ENCODE measurements around the gene LAPTM4A. TPM values are rescaled to one million over a fixed set of nuclear protein-coding genes. Genes with fewer than 3 reads are reported as not detected.

LAPTM4A gene
- total RNA-seq, 2 donors from 2014 or later, result 145 TPM

DNA sequence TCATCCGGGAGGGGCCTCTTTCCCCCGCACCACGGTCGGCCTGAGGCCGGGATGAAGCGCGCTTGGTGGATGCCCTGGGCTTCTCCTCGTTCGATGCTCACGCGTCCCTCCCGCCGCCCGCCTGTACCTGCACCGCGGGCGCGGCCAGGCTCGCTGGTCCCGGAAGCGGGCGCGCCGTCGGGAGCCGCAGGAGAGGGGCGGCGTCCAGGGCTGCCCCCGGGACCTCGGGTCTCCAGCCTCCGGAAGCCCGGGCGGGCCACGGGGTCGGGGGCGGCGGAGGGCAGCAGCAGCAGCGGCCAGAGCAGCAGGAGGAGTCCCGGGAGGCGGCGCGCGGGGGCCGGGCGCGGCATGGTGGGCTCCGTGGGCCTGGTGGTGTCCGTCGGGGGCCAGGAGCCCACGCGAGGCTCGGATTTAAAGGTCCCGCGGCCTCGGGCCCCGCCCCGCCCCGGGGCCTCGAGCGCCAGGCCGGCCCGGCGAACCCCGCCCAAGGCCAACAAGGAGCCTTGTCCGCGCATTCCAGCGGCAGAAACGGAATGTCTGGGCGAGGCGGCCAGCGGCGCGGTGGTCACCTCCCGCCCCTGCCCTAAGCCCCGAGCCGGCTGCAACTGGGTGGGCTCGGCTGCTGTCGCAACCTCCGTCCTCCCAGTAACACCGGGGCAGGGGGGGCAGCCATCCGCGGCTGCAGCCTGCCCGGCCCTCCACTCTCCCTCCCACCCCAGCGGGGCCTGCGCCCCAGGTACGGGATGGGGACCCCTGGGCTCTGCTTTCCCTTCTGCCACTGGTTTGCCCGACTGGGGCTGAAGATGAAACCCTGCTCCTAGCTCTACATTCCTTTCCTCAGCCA, 38.9 kb downstream of the LAPTM4A start, which contains the start of gene MATN3:
TSS of gene MATN3 (minus strand) at position 387 of the 844 bp plus-strand sequence. CDS start at position 350, 37 bp downstream.
- TF ChIP-seq, protein P1, sequence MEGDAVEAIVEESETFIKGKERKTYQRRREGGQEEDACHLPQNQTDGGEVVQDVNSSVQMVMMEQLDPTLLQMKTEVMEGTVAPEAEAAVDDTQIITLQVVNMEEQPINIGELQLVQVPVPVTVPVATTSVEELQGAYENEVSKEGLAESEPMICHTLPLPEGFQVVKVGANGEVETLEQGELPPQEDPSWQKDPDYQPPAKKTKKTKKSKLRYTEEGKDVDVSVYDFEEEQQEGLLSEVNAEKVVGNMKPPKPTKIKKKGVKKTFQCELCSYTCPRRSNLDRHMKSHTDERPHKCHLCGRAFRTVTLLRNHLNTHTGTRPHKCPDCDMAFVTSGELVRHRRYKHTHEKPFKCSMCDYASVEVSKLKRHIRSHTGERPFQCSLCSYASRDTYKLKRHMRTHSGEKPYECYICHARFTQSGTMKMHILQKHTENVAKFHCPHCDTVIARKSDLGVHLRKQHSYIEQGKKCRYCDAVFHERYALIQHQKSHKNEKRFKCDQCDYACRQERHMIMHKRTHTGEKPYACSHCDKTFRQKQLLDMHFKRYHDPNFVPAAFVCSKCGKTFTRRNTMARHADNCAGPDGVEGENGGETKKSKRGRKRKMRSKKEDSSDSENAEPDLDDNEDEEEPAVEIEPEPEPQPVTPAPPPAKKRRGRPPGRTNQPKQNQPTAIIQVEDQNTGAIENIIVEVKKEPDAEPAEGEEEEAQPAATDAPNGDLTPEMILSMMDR (IDR thresholded peaks at IDR 0.05), result no peak
- no peaks in the 10 kb centered on the region for H3K9me3 ChIP-seq
- peak within 1 kb of the TSS; percentile 56 to 62 for H3K4me3 ChIP-seq
- H3K27ac ChIP-seq, result peak within 1 kb of the TSS; percentile 1 to 51
- H3K4me1 ChIP-seq, result peaks cover 0 to 5% of the 10 kb centered on the region in 2 donors
- H3K36me3 ChIP-seq, result no peaks in the 10 kb centered on the region
- H3K27me3 ChIP-seq, result peaks cover 0 to 3% of the 10 kb centered on the region in 2 donors
- no peak for DNase-seq (ENCODE audit: low spot score)

DNA sequence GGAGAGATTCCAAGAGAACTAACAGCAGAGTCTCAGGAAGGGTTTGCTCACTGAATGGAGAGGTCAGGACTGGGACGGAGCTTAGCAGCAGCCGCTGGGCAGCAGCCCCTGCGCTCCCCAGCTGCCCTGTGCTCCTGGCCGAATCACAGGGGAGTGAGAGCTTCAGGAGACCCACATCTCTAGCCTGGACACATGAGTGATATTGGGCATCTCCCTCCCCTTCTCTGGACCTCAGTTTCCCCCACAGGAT, 39.5 kb downstream of the LAPTM4A start:
- H3K27ac ChIP-seq, result no peak overlapping the region
- H3K4me3 ChIP-seq, result peak overlapping the region; percentile 56 to 62
- H3K4me1 ChIP-seq, result peaks cover 0 to 5% of the 10 kb centered on the region in 2 donors
- H3K9me3 ChIP-seq, result no peaks in the 10 kb centered on the region
- TF ChIP-seq, protein P1 (IDR thresholded peaks at IDR 0.05), result no peak
- H3K36me3 ChIP-seq, result no peaks in the 10 kb centered on the region
- DNase-seq (ENCODE audit: low spot score), result no peak
- peaks cover 0 to 3% of the 10 kb centered on the region in 2 donors for H3K27me3 ChIP-seq

DNA sequence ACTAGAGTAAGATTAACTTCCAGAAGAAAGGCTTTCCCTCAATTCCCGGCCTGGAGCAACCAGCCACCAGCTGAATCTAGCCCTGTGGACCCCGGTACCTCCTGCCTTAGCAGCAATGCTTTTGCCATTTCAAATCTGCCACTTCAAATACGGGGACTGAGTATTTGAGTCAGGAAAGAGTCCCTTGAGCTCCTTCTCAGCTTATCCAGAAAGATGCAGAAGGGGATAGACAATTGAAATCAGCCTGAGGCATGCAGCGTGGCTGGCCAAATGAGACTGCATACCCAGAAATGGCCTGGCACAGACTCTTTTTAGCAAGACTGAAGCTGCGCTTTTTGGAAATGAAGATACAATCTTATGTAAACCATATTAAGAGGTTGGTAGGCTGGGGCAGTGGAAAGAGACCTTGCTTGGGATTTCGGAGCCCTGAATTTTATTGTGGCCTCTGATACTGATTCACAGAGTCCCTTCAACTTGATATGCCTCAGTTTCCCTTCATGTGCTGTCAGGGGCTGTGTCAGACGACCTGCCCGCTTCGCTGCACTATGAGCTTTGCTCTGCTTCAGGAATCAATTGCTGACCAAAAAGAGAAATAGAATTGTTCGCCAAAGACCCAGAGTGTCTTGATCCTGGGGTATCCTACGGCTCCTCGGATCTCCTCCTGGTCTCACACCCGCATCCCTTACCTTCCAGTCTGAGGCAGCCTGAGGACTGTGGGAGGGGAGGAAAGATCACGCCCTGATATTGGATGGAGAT, 40.0 kb downstream of the LAPTM4A start:
- Histone ChIP-seq H3K27me3 (peaks cover 0 to 3% of the 10 kb centered on the region in 2 donors), H3K36me3 (no peaks in the 10 kb centered on the region), H3K4me1 (peaks cover 0 to 5% of the 10 kb centered on the region in 2 donors), H3K4me3 (no peak overlapping the region), H3K27ac (no peak overlapping the region), H3K9me3 (no peaks in the 10 kb centered on the region)
- TF ChIP-seq, protein P1 (IDR thresholded peaks at IDR 0.05), result no peak
- no peak for DNase-seq (ENCODE audit: low spot score)

DNA sequence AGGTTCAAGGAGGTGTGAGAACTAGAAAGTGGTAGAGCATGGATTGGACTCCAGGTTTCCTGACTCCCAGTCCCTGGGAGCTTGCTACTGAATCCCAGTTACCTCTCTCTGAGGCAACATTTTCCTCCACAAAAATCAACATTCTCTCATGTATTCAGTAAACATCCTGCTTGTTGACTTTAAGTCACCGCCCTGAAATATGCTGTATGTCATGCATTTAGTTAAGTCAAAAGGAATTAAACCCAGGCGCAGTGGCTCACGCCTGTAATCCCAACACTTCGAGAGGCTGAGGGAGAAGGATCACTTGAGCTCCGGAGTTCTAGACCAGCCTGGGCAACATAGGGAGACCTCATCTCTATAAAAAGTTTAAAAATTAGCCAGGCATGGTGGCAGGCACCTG, 42.7 kb downstream of the LAPTM4A start:
- Histone ChIP-seq H3K9me3 (no peaks in the 10 kb centered on the region), H3K27me3 (peaks cover 0 to 3% of the 10 kb centered on the region in 2 donors), H3K4me1 (peaks cover 0 to 5% of the 10 kb centered on the region in 2 donors), H3K36me3 (no peaks in the 10 kb centered on the region), H3K27ac (no peak overlapping the region), H3K4me3 (no peak overlapping the region)
- TF ChIP-seq, protein P1 (IDR thresholded peaks at IDR 0.05), result no peak
- DNase-seq (ENCODE audit: low spot score), result no peak

DNA sequence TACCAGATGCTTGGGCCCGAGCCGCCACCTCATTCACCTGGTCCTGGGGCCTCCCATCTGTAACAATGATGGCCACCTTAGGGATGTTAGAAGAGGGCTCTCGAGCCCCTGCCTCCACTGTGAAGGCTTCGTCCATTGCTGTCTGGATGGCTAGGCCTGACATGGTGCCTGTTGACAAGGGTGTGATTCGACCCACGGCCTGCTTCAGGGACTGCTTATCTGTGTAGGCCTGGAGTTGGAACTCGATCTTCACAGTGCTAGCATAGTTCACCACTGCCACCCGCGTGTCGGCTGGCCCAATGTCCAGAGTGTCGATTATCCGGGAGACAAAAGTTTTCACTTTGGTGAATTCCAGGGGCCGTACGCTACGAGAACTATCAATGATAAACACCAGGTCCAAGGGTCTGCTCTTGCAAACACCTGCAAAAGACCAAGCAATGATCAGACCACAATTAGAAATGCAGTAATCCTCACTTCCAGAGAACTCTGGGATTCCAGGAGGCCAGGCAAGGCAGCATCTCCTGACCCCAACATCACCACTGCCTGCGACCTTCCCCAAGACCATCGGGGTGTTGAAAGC, 45.4 kb downstream of the LAPTM4A start:
- TF ChIP-seq, protein P1 (IDR thresholded peaks at IDR 0.05), result no peak
- Histone ChIP-seq H3K27me3 (no peaks in the 10 kb centered on the region), H3K4me1 (no peaks in the 10 kb centered on the region), H3K4me3 (no peak overlapping the region), H3K9me3 (no peaks in the 10 kb centered on the region), H3K36me3 (no peaks in the 10 kb centered on the region), H3K27ac (no peak overlapping the region)
- DNase-seq (ENCODE audit: low spot score), result no peak
